A673 (cell line): Measurements from ENCODE around the gene SUCLG2.

Experiments
- EZH2 ChIP-seq: fragments of 200-600 bp; sonication (generic); IDR thresholded peaks from 2 replicates; pipeline ENCODE4 v1.6.1; 2017; ENCODE audit warnings: borderline replicate concordance, low read depth, mild to moderate bottlenecking, mixed read lengths, antibody characterized with exemption, low read length; ENCODE audit not compliant: poor library complexity, severe bottlenecking
- TF ChIP-seq, protein P1 (sequence below): fragments of 300-800, 200-600 bp; sonication (generic); conservative IDR thresholded peaks from 2 replicates; pipeline ENCODE4 v1.5.1; 2017; ENCODE audit warnings: low read depth, mild to moderate bottlenecking, antibody characterized with exemption, low read length, moderate library complexity, mixed read lengths

DNA sequence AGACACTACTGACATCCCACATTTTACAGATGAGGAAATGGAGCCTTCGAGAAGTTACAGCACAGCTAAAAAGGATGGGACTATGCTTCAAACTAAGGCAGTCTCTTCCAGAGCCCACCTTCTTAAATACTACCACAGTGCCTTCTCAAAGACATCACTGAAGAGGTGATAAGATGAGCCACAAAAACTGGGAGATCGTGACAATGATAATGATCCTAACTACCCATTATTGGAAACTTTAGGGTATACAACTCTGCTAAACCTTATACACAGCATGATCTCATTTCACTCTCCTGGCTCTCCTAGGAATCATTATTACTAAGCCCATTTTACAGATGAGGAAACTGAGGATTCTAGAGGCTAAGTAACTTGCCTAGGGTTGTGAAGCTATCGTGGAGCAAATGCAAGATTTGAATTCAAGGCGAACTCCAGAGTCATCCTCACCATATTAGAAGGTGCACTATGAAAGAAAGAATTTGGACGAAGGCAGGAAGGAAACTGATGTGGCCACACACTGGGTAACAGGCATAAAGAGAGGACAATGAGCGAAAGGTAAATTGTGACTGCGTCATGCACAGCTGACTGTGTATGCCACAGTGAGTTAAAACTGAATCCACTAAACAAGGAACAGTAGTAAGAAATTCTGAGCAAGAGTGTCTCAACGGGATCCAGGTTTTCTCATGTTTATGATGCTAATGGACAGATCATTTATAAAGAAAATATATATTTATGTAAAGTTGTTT, 55.4 kb downstream of the SUCLG2 start:
- TF ChIP-seq, protein P1, sequence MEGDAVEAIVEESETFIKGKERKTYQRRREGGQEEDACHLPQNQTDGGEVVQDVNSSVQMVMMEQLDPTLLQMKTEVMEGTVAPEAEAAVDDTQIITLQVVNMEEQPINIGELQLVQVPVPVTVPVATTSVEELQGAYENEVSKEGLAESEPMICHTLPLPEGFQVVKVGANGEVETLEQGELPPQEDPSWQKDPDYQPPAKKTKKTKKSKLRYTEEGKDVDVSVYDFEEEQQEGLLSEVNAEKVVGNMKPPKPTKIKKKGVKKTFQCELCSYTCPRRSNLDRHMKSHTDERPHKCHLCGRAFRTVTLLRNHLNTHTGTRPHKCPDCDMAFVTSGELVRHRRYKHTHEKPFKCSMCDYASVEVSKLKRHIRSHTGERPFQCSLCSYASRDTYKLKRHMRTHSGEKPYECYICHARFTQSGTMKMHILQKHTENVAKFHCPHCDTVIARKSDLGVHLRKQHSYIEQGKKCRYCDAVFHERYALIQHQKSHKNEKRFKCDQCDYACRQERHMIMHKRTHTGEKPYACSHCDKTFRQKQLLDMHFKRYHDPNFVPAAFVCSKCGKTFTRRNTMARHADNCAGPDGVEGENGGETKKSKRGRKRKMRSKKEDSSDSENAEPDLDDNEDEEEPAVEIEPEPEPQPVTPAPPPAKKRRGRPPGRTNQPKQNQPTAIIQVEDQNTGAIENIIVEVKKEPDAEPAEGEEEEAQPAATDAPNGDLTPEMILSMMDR, result no peak
- no peak for TF ChIP-seq EZH2
